Endodermal cell (in vitro differentiated cells): ENCODE data around the gene FOXP4. TPM values are rescaled to one million over a fixed set of nuclear protein-coding genes. Genes with fewer than 3 reads are reported as not detected.

ENCODE experiments used
- DNase-seq: peaks from one replicate; pipeline ENCODE4 v3.0.0-alpha.2; 2017
- H3K27ac ChIP-seq: 2 replicates; pipeline ENCODE4 v1.5.1; 2013; ENCODE audit warnings: mild to moderate bottlenecking, low read depth, low read length, moderate library complexity
- H3K27me3 ChIP-seq: 2 replicates; pipeline ENCODE4 v1.6.1; 2013; ENCODE audit warnings: mild to moderate bottlenecking, low read length, moderate library complexity; ENCODE audit not compliant: insufficient read depth, control insufficient read depth, poor library complexity, severe bottlenecking
- H3K36me3 ChIP-seq: 2 replicates; pipeline ENCODE4 v1.7.0; 2013; ENCODE audit warnings: mild to moderate bottlenecking, low read length, moderate library complexity; ENCODE audit not compliant: control insufficient read depth, insufficient read depth
- H3K4me1 ChIP-seq: one replicate; pipeline ENCODE4 v1.7.0; 2013; ENCODE audit warnings: low read length; ENCODE audit not compliant: control insufficient read depth, insufficient read depth
- H3K4me3 ChIP-seq: 2 replicates; pipeline ENCODE4 v1.5.1; 2013; ENCODE audit warnings: mild to moderate bottlenecking, low read length, moderate library complexity
- H3K9ac ChIP-seq: 2 replicates; pipeline ENCODE4 v1.6.1; 2013; ENCODE audit warnings: mild to moderate bottlenecking, low read length, moderate library complexity; ENCODE audit not compliant: poor library complexity, severe bottlenecking; ENCODE audit errors: extremely low read depth
- H3K9me3 ChIP-seq: 2 replicates; pipeline ENCODE4 v1.6.1; 2013; ENCODE audit warnings: mild to moderate bottlenecking, low read length, moderate library complexity; ENCODE audit not compliant: control insufficient read depth
- H3K27ac Mint-ChIP-seq: 2 replicates; pipeline ENCODE4 v1.8.0; 2020; ENCODE audit warnings: mixed read lengths
- H3K27me3 Mint-ChIP-seq: 2 replicates; pipeline ENCODE4 v1.8.0; 2021; ENCODE audit warnings: mild to moderate bottlenecking, mixed read lengths; ENCODE audit not compliant: insufficient read depth
- H3K36me3 Mint-ChIP-seq: 2 replicates; pipeline ENCODE4 v1.8.0; 2020; ENCODE audit warnings: low read depth, mixed read lengths
- H3K4me1 Mint-ChIP-seq: 2 replicates; pipeline ENCODE4 v1.8.0; 2020; ENCODE audit warnings: mixed read lengths
- H3K4me3 Mint-ChIP-seq: 2 replicates; pipeline ENCODE4 v1.8.0; 2020; ENCODE audit warnings: mild to moderate bottlenecking, moderate library complexity, mixed read lengths
- H3K9me3 Mint-ChIP-seq: 2 replicates; pipeline ENCODE4 v1.8.0; 2020; ENCODE audit warnings: mild to moderate bottlenecking, mixed read lengths
- CTCF ChIP-seq: fragments of 200-600 bp; sonication (generic); conservative IDR thresholded peaks from 2 replicates; pipeline ENCODE4 v1.5.0; 2021; ENCODE audit warnings: antibody characterized with exemption, mild to moderate bottlenecking
- WGBS, 2 experiments: methylation state at CpG; one replicate each; pipeline versions ENCODE4 v1.1.5 to v1.1.7; 2013; ENCODE audit warnings: missing lambda C conversion rate in 2 of 2, mixed read lengths in 1 of 2; ENCODE audit not compliant: insufficient coverage in 1 of 2, insufficient read length in 1 of 2; 5-methylcytosine and 5-hydroxymethylcytosine counted together
- total RNA-seq, 2 donors: library from RNA; stranded (reverse); fragmentation: NEBNext Ultra II Directional in 1 of 2; extraction: Animal tissue kit (Norgen Biotek cat#: 25700) in 1 of 2; gene quantifications; 2 replicates in 1 of 2; 3 replicates in 1 of 2; pipeline ENCODE4 v1.2.1, GENCODE V29; 2021

The FOXP4 gene
- total RNA-seq, 2 donors from 2014 or later: 44.4 to 47.7 TPM

- H3K9me3 ChIP-seq: no peaks in the 10 kb centered on the region
- Mint-ChIP-seq H3K4me3 (no peak overlapping the region), H3K4me1 (peaks cover 8% of the 10 kb centered on the region), H3K27ac (no peak overlapping the region), H3K36me3 (peaks cover 53% of the 10 kb centered on the region), H3K27me3 (no peaks in the 10 kb centered on the region), H3K9me3 (no peaks in the 10 kb centered on the region)
- no peak for DNase-seq
- WGBS, 2 experiments: 94 to 95% methylated on average over 6 to 9 of the region's 10 CpGs
- H3K27me3 ChIP-seq: no peaks in the 10 kb centered on the region
- no peak overlapping the region for H3K9ac ChIP-seq
- no peak for TF ChIP-seq CTCF
- H3K36me3 ChIP-seq: peaks cover 54% of the 10 kb centered on the region
- H3K4me1 ChIP-seq: no peaks in the 10 kb centered on the region
- H3K4me3 ChIP-seq: no peak overlapping the region
- no peak overlapping the region for H3K27ac ChIP-seq
Observed at GRCh38 chr6:41596096-41596685, 50.0 kb downstream of the FOXP4 start.

GRCh38 chr6:41596807-41597206, 50.6 kb downstream of the FOXP4 start:
- no peaks in the 10 kb centered on the region for H3K27me3 ChIP-seq
- WGBS, 2 experiments: 91 to 94% methylated on average over 2 to 11 of the region's 11 CpGs
- no peak overlapping the region for H3K27ac ChIP-seq
- no peaks in the 10 kb centered on the region for H3K9me3 ChIP-seq
- Mint-ChIP-seq H3K27ac (no peak overlapping the region), H3K4me3 (no peak overlapping the region), H3K4me1 (peaks cover 5% of the 10 kb centered on the region), H3K36me3 (peaks cover 50% of the 10 kb centered on the region), H3K27me3 (no peaks in the 10 kb centered on the region), H3K9me3 (no peaks in the 10 kb centered on the region)
- TF ChIP-seq CTCF: no peak
- H3K4me3 ChIP-seq: no peak overlapping the region
- H3K9ac ChIP-seq: no peak overlapping the region
- DNase-seq: no peak
- H3K4me1 ChIP-seq: no peaks in the 10 kb centered on the region
- H3K36me3 ChIP-seq: peaks cover 48% of the 10 kb centered on the region

GRCh38 chr6:41597246-41598000, 51.2 kb downstream of the FOXP4 start:
- no peak overlapping the region for H3K27ac ChIP-seq
- no peak overlapping the region for H3K4me3 Mint-ChIP-seq
- H3K9me3 Mint-ChIP-seq: no peaks in the 10 kb centered on the region
- TF ChIP-seq CTCF: no peak
- peaks cover 6% of the 10 kb centered on the region for H3K4me1 Mint-ChIP-seq
- H3K9me3 ChIP-seq: no peaks in the 10 kb centered on the region
- no peaks in the 10 kb centered on the region for H3K27me3 Mint-ChIP-seq
- 89% methylated on average over 6 to 19 of the region's 19 CpGs for WGBS, 2 experiments
- H3K36me3 ChIP-seq: peaks cover 42% of the 10 kb centered on the region
- H3K36me3 Mint-ChIP-seq: peaks cover 44% of the 10 kb centered on the region
- H3K4me1 ChIP-seq: no peaks in the 10 kb centered on the region
- H3K27me3 ChIP-seq: no peaks in the 10 kb centered on the region
- DNase-seq: no peak
- no peak overlapping the region for H3K9ac ChIP-seq
- no peak overlapping the region for H3K27ac Mint-ChIP-seq
- no peak overlapping the region for H3K4me3 ChIP-seq
